NB4 (cell line): ENCODE measurements around the gene DNHD1.

Experiments used
- DNase-seq: peaks from one replicate; pipeline ENCODE4 v3.0.0; 2010; ENCODE audit warnings: low read depth
- H3K4me3 ChIP-seq: one replicate; pipeline ENCODE4 v1.5.1; 2011; ENCODE audit warnings: mild to moderate bottlenecking, low read depth, low read length, moderate library complexity
- CTCF ChIP-seq: IDR thresholded peaks from one replicate; pipeline ENCODE4 v1.5.1; 2012; ENCODE audit warnings: low read depth, low read length
- MAX ChIP-seq: IDR thresholded peaks from 2 replicates; pipeline ENCODE4 v1.6.1; 2011; ENCODE audit warnings: low read depth, low read length
- MYC ChIP-seq: IDR thresholded peaks from 2 replicates; pipeline ENCODE4 v1.6.1; 2011; ENCODE audit warnings: low read depth, low read length
- POLR2A ChIP-seq: IDR thresholded peaks from 2 replicates; pipeline ENCODE4 v1.6.1; 2011; ENCODE audit warnings: mild to moderate bottlenecking; ENCODE audit not compliant: insufficient read length; ENCODE audit errors: extremely low read depth

Gene DNHD1

GRCh38 chr11:6469599-6469998 is 27.5 kb upstream of the DNHD1 start:
- H3K4me3 ChIP-seq, result no peak overlapping the region
- DNase-seq, result no peak
- no peak for TF ChIP-seq POLR2A
- TF ChIP-seq MYC, result no peak
- no peak for TF ChIP-seq CTCF
- no peak for TF ChIP-seq MAX

GRCh38 chr11:6472934-6473333 is 24.1 kb upstream of the DNHD1 start:
- DNase-seq, result no peak
- TF ChIP-seq MYC (no peak), CTCF (no peak), MAX (no peak), POLR2A (no peak)
- no peak overlapping the region for H3K4me3 ChIP-seq

- TF ChIP-seq MAX, result no peak
- TF ChIP-seq MYC, result no peak
- peak; percentile 41 for TF ChIP-seq POLR2A
- TF ChIP-seq CTCF, result no peak
- peak within 1 kb of the TSS; percentile 51 for H3K4me3 ChIP-seq
- DNase-seq, result peak; percentile 75
These were observed 23.3 kb upstream of the DNHD1 start, which contains the start of gene TRIM3 for GRCh38 chr11:6473451-6474412. Gene TRIM3 (minus strand): TSS chr11:6473941. CDS start chr11:6465695, 8,246 bp downstream.

- no peak for TF ChIP-seq POLR2A
- peak; percentile 10 for DNase-seq
- no peak overlapping the region for H3K4me3 ChIP-seq
These were observed 22.7 kb upstream of the DNHD1 start for GRCh38 chr11:6474413-6474792.

- DNase-seq, result peak; percentile 12
- H3K4me3 ChIP-seq, result no peak overlapping the region
- TF ChIP-seq MYC (no peak), MAX (no peak)
These were observed 22.1 kb upstream of the DNHD1 start for GRCh38 chr11:6474806-6475500.

GRCh38 chr11:6475936-6476335 is 21.1 kb upstream of the DNHD1 start:
- DNase-seq, result peak; percentile 19
- TF ChIP-seq CTCF, result no peak
- no peak for TF ChIP-seq POLR2A
- TF ChIP-seq MYC, result no peak
- TF ChIP-seq MAX, result no peak
- no peak overlapping the region for H3K4me3 ChIP-seq
